Hematopoietic multipotent progenitor cell treated with erythropoietin and hydrocortisone succinate and interleukin-3 and kit ligand, for 6 days (in vitro differentiated cells): Measurements from ENCODE around the gene CTXND1.

ENCODE experiments used
- DNase-seq: peaks from one replicate; pipeline ENCODE4 v3.0.0-alpha.2; 2015

Gene CTXND1

DNA sequence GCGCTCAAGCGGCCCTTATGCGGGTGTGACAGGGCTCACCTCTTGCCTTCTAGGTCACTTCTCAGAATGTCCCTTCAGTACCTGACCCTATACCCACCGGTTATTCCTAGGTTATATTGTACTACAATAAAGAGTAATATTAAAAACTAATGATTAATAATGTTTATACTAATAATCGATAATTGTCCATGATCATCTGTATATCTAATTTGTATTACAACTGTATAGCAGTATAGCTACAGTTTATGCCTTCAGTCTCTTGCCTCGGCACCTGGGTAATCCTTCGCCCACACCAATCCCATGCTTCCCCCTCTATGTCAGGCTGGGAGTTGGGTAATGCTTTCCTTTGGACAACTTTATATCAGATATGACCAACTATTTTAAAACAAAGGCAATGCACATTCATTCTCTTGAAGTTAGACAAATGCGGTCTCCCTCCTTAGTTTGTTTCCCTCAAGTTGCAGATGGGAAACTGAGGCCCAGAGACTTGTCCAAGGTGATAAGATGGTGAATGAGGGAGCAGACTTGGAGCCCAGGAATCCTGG, 95.8 kb downstream of the CTXND1 start:
- DNase-seq = no peak

DNA sequence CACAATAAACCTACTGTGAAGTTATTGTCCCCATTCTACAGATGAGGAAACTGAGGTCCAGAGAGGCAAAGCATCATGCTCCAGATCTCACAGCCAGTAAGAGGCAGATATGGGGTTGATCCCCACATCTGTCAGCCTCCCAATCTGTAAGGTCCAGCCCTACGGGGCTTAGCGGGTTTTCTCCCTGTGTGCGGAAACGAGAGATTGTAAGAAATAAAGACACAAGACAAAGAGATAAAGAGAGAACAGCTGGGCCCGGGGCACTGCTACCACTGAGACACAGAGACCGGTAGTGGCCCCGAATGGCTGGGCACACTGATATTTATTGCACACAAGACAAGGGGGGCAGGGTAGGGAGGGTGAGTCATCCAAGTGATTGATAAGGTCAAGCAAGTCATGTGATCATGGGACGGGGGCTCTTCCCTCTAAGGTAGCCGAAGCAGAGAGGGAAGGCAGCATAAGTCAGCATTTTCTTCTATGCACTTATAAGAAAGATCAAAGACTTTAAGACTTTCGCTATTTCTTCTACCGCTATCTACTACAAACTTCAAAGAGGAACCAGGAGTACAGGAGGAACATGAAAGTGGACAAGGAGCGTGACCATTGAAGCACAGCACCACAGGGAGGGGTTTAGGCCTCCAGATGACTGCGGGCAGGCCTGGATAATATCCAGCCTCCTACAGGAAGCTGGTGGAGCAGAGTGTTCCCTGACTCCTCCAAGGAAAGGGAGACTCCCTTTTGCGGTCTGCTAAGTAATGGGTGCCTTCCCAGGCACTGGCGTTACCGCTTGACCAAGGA, 96.4 kb downstream of the CTXND1 start:
- DNase-seq = peak; percentile 97

DNA sequence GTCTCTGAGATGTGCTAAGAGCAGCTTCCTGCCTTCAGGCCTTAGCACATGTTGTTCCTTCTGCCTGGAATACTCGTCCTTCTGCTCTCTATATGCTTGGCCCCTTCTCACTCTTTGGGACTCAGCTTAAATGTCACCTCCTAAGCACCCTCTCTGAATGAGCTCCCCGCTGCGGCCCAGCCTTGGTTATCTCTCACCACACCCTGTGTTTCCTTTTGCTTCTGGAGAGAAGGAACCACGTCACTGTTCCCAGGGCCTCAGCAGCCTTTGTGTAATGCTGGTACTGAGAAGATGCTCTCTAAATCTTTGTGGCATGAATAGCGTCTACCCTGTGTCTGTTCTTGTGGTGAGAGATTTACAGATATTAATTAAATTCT, 97.0 kb downstream of the CTXND1 start:
- peak; percentile 88 for DNase-seq

DNA sequence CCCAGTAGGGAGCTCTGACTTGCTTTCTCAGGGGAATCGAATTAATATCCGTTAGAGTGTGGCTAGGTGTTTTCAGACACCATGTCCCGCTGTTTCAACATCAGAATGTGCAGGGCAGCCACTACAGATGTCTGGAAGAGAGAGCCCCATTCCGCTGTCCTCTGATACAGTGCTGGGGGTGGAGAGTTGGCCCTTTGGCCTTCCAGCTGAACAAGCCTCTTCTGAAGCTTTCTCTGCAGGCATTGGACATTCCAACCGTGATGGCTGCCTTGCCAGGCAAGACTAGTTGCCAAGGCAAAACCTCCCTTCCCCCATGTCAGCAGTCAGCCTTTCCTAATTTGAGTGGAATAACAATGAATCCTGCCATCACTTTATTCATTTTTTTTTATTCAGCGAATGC, 97.7 kb downstream of the CTXND1 start:
- DNase-seq = peak; percentile 21

DNA sequence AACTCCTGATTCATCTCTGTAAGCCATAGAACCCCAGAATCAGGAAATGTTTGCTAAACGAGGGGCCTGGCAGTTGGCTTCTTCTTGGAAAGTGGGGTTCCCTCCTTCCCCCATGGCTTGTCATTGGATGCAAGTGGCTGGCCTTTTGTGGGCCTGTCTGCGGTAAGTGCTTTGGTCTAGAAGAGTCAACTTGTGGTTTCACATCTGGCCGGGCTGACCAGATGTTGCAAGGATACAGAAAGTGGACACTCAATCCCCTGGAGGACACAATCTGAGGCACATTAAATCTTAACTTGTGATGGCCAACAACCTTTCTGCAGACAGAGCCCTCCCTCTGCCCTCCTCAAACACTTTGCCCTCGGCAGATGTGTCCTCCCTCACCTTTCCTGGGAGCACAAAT, 98.1 kb downstream of the CTXND1 start:
- DNase-seq = peak; percentile 36

DNA sequence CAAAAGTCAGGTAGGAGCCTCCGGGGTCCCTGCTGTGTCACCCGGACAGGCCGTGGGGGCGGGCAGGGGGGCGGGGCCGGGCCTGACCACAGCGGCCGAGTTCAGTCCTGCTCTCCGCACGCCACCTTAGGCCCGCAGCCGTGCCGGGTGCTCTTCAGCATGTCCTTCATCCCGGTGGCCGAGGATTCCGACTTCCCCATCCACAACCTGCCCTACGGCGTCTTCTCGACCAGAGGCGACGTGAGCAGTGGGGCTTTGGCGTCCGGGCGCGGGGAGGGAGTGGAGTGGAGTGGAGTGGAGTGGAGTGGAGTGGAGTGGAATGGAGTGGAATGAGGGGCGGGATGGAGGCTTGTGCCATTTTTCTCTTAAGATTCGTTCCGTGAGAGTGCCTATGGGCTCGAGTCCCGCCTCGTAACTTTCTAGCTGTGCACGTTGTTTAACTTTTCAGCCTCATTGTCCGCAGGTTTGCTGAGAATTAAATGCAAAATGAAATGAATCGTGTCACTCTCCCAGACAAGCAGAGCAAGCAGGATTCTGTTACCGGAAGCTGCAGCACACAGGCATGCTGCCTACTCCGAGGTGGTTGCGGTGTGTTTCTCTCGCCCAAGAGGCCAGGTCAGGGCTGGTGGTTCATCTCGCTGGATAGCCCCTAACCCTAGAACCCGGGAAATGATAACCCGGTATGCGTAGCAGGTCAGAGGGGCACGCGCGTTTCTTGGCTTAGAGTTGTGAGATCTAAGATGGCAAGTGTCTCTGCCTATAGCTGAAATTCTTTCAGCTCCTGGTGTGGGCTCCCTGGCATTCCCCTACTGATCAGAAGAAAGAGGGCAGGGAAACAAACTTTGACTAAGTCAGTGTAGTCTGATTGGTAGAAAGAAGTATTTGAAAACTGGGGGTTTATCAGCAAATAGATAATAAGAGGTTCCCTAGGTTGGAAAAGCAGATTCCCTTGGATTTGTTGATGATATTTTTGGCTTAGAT, 98.8 kb downstream of the CTXND1 start, which contains the start of gene FAH:
TSS of gene FAH (plus strand) at position 104 of the 981 bp plus-strand sequence. CDS start at position 160, 56 bp downstream.
- DNase-seq = peak; percentile 64

DNA sequence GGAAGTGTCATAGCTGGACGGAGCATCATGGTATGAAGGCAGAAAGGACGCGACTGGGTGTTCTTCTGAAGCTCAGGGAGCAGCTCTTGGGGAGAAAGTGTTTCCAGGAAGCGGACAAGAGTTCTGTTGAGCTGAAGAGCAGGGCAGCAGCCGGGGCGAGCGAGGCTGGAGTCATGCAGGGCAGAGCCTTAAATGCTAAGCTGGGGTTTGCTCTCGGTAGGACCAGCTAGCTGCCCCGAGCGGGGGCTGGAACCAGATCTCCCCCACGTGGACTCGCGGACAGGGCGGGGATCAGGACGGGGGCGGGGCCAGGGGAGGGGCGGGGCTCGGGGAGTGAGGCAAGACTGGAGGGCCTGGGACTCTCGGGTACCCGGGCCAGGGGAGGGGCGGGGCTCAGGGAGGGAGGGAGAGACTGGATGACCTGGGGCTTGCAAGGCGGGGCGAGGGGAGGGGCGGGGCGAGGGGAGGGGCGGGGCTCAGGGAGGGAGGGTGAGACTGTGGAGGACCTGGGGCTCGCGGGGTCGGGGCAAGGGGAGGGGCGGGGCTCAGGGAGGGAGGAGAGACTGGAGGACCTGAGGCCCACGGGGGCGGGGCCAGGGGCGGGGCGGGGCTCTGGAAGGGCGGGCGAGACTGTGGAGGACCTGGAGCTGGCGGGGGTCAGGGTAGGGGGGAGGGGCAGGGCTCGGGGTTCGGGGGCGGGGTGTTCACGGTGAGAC, 99.7 kb downstream of the CTXND1 start:
- peak; percentile 94 for DNase-seq

DNA sequence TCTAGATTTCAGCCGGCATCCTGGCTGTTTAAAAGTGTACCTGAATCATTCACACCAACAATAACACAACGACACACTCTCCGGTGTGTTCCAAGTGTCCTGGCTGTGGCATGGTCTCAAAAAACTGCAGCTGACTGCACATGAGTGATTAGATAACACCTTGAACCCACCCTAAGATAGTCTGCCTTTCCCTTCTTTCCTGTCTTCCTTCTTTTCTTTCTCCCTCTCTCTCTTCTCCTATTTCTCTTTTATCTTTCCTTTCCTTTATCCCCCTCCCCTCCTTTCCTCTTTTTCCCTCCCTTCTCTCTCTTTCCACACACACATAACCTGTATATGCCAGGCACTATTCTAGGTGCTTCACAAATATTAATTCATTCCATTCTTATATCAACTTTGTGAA, 100.4 kb downstream of the CTXND1 start:
- peak; percentile 57 for DNase-seq

DNA sequence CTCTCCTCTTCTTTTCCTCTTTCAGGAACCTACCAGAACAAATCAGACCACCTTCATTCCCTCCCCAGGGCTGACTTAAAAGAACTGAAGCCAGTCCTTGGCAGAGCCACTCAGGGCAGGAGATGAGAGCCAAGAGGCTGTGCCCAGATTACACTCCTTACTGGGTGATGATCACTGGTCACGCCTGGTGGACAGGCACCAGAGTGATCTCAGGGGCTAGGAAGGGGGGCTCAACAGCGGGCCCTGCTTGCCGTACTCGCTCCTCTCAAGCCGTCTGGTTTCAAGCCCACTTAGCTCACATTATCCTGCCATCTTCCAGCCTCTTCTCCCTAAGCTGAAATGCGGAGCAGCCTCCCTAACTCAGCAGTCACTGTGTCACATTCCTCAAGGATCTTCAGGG, 100.9 kb downstream of the CTXND1 start:
- DNase-seq = no peak
